ENCODE measurements around the gene GMIP.
"Not testable (repeated sequence)": the region's sequence is repeated elsewhere in the genome, so short reads cannot be mapped to it uniquely, and the experiment has no call there.

Gene GMIP

DNA sequence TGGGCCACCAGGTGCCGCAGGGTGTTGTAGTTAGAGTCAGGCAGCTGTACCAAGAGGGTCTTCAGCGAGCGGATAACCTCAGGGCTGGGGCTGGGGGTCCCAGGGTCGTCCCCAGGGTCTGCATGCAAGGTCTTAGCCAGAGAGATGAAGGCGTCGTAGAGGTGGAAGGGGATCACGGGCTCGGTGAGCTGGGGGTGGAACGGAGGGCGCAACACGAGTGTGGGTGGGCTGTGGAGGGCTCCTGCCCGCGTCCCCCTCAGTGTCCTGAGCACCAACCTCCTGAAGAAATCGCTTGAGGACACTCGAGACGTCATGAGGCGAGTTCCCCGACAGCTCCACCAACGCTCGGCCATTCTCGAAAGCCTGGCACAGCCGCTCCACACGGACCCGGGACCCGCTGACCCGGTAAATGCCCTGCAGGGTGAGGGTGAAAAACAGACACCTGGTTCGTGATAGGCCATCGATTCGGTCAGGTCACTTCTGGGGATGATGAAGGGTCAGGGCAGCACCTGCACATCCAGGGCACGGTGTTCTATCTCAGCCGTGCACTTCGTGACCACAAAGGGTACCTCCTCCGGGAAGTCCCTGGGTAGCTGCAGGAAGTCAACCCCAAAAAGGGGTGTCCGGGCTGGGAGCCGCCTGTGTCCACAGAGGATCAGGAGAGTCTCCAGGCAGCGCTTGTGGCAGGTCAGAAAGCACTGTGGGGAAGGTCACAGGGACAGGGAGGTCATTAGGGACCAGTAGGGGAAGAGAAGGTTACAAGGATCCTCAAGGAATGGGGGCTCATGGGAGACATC lies 8.7 kb downstream of the GMIP start:
- no peak for DNase-seq

DNA sequence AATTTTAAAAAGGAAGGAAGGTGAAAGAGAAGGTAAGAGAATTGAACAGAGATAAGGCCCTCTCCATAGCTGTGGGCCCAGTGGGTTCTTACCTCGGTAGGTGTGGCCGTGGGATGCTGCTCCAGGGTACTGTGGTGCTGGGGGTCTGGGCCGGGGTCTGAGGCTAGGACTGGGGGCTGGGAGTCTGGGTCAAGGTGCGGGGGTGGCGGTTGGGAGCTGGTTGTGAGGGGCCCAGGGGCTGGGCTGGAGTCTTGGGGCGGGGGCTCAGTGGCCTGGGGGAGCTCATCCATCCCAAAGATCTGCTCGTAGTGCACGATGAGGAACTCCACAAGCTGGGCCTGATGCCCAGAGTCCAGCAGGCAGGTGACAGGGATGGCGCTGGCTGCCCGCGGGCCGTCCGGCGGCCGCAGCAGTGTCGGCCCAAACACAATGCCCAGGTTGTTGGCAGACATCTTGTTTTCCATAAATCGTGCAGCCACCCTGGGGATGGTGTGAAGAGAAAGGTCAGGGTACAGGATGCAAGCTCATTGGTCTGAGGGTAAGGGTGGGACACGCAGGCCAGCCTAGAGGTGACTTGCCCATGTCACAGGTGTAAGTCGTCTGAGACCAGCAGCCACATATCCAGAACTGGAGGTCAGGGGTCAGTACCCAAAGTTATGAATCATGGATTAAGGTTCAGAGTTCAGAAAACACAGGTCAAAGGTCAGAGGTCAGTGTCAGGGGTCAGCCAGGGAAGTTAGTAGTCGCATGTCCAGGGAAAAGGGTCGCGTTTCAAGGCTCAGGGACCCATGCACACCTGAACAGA lies 9.5 kb downstream of the GMIP start:
- DNase-seq: no peak

DNA sequence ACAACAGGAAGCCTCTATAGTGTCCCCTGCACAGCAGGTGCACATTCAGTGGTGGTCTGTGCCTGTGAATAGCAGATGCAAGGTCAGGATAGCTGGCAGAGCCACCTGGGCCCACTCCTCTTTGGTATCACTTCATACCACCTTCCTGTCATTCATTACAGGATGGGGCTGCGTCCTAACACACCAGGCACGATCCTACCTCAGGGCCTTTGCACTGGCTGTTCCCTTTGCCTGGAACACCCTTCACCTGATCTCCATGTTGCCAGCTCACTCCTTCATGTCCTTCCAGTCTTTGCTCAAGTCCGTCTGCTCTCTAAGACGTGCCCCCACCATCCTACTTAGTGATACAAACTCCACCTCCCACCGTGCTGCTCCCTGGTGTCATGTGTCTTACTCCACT lies 10.8 kb downstream of the GMIP start:
- no peak for DNase-seq

DNA sequence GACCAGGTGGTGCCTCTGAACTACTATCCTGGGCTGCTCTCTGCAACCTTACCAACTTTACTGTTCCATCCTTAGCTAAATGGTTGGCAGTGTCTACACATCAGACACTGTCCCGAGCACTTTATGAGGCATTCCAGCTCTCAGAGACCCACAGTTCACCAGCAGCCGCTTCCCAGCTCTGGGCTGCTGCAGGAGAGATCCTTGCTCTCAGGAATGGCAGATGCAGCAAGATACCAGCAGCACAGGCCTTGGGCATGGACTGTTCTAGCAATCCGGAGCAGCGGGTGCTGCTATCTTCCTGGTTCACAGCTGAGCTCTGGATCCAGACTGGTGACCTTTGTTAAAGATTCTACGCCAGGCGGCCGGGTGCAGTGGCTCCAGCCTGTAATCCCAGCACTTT lies 12.1 kb downstream of the GMIP start:
- no peak for DNase-seq

DNA sequence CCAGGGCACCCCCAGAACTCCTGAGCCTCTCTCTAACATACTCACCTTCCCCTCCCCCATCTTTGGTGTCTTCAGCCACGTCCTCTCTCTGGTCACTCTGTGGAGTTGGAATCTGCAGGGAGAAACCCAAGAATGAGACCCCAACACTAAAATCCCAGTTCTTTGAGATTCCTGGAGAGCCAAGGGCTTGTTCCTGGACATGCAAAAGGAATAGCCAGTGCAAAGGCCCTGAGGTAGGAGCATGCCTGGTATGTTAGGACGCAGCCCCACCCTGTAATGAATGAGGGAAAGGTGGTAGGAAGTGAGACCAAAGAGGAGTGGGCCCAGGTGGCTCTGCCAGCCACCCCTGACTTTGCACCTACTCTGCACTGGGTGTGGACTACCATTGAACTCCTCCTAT lies 13.0 kb downstream of the GMIP start:
- DNase-seq: no peak

DNA sequence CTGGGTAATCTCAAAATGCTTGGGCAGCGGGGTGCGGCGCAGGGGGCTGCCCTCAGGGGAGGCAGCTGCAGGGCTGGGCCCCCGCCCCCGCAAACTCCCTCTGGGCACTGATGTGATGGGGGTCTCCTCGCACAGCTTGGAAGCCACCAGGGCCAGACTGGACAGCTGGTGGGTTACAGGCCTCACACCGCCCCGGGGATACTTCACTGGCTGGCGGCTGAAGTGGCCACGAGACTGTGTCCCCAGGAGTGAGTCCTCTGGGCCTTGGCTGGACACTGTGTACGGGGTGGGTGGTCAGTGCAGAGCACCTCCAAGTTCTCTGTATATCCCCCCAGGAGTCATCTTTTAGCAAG lies 13.4 kb downstream of the GMIP start:
- DNase-seq: no peak

DNA sequence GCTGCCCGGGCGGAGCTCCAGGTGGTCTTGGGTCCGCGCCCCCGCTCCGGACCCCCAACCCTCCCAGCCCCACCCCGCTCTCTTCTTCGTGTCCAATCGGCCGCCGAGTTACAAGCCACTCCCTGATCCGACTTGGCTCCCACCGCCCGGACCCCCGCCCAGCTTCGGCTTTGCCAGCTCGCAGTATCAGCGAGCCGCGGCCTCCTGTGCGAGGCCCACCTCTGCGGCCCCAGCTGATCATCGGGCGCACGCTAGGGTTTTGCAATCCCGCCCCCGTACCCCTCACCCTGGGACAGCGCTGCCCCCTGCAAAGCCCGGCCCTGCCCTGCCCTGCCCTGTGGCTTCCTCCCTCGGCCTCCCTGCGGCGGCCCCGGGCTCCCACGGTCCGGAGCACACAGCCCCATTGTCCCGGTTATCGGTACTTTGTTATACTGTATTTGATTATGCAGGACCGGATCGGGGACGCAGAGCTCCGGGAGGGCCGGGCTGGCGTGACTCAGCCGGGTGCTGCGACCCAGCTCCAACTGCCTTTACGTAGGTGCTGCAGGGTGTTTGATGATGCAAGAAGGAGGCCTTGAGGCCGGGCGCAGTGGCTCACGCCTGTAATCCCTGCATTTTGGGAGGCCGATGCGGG lies 14.8 kb downstream of the GMIP start:
- peak; percentile 15 to 23 for DNase-seq

DNA sequence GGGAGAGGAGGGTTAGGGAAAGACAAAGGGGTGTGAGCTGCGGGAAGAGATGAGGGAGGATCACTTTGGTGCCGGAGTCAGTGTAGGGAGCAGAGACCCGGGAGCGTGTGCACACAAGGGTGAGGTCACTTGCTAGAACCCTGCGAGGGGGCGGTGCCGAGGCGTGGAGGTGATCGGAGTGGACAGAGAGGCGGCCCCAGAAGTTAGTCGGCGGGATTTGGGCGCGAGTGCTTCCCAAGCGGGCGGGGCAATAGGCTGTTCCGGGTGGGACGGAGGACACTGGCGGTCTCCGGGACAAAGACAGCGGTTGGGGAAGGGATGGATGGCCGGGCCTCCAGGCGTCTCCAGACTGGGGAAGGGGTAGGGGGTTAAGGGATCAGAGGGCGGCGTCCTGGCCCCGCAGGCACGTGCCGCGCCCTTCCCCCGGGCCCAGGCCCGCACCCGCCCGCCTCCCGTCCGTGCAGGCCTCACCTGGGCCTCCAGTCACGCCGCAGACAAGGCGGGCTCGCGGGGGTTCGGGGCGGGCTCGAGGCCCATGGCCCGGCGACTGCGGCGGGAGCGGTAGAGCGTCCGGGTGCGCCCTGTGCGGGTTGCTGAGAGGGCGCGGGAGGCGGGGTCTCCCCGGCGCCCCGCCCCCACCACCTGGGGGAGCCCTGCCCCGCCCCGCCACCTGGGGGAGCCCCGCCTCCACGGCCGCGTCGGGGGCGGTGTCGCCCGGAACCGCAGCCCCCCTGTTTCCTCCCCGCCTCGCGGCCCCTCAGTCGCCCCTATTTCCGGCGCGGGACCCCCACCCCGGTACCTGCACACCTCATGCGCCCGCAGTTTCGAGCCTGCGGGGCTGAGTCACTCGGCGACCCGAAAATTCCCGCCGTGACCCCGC lies 15.6 kb downstream of the GMIP start, which contains the start of gene LPAR2:
Gene LPAR2, minus strand, starts transcription at position 600 of the 880 bp plus-strand sequence. CDS start 945 bp downstream, outside the sequence.
- DNase-seq: peak; percentile 42 to 64

DNA sequence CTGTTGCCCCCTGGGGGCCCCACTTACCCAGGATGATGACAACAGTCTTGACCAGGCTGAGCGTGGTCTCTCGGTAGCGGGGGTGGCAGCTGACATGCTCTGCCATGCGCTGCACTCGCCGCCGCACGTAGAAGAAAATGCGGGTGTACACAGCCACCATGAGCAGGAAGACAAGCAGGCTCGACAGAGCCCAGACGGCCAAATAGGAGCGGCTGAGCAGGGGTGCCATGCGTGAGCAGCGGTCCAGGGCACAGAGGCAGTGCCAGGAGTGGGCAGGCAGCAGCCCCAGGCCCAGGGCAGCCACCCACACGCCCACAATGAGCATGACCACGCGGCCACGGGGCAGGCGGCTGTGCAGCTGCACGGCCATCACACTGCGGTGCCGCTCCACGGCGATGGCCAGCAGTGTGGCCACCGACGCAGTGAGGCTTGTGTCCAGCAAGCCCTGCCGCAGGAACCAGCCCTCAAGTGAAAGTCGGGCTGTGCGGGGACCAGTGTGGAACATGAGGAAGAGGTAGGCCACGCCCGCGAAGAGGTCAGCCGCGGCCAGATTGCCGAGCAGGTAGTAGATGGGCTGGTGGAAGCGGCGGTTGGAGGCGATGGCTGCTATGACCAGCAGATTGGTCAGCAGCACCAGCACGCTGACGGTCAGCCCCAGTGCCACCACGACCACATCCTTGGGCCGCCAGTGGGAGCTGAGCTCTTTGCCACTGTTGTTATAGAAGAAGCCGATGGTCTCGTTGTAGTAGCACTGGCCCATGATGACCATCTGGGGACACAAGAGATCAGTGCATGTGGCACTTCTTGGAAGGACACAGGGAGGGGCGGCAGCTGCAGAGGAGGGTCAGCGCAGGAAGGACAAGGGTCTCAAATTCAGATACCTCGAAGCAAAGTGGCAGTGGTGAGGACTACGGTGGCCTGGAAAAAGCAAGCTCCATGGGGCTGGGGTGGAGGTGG lies 16.7 kb downstream of the GMIP start:
- no peak for DNase-seq

DNA sequence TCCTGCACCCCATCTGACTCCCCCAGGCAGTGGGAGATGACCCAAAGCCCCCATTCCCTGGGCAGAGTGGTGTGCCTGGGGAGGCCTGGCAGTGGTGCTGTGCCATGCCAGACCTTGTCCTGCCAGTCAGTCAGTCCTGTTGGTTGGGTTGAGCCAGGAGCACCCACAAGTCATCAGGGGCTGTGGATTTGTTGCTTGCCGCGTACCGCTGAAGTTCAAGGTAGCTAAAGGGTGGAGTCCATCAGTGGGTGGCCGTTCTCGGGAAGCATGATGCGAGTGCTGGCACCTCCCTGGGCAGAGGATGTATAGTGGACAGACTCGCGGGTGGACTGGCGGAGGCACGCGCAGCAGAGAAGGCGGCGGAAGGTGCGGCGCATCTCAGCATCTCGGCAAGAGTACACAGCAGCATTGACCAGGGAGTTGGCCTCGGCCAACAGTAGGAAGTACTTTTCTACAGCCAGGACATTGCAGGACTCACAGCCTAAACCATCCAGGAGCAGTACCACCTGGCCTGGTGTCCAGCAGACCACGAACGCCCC lies 19.4 kb downstream of the GMIP start:
- no peak for DNase-seq

DNA sequence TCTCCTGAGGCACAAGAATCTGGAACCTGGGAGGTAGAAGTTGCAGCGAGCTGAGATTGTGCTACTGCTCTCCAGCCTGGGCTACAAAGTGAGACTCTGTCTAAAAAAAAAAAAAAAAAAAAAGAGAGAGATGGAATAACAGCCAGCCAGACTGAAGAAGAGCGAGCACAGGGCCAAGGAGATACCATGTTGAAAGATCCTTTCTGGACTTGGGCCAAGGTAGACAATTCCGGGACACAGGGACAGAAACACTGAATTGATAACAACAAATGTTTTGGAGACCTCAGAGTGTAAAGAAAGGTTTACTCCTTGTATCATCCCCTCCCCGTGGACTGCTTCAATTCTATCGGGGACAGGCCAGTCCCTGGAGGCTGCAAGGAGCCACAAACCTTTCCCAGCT lies 20.1 kb downstream of the GMIP start:
- no peak for DNase-seq

DNA sequence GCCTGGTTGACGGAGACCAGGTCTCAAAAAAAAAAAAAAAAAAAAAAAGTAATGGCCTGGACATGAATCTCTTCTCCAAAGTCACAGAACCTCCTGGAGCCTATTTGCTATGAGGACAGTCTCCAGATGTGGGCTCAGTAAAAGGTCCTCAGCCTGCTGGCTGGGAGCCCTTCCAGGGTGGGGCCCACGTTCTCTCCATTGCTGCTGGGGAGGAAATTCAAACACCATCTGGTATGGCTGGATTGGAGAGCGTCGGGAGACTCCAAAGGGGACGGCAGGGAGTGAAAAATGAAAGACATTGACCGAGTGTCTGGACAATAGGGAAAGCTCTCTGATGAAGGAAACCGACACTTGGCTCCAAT lies 23.6 kb downstream of the GMIP start:
- DNase-seq: no peak

DNA sequence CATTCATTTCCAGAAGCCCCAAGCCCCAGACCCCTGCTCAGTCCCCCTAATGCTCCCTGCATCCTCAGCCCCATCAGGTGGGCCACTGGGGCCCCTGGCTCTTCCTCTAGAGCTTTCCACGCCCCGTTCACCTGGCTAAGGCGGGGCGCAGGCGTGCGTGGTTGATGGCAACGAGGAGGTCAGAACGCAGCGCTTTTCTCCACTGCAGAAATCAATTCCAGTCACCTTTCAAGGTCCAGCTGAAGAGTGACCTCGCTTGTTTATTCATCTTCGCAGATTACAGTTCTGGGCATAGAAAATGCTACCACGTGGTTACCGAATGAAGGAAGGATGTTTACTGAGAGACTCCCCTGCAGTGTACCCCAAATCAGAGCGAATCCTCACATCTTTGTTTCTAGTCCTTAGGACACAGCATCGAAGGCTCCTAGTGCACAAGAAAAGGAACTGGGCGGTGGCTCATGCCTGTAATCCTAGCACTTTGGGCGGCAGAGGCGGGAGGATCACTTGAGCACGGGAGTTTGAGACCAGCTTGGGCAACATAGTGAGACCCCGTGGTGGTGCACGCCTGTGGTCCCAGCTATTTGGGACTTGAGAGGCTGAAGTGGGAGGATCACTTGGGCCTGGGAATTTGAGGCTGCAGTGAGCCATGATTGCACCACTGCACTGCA lies 24.1 kb downstream of the GMIP start:
- no peak for DNase-seq

DNA sequence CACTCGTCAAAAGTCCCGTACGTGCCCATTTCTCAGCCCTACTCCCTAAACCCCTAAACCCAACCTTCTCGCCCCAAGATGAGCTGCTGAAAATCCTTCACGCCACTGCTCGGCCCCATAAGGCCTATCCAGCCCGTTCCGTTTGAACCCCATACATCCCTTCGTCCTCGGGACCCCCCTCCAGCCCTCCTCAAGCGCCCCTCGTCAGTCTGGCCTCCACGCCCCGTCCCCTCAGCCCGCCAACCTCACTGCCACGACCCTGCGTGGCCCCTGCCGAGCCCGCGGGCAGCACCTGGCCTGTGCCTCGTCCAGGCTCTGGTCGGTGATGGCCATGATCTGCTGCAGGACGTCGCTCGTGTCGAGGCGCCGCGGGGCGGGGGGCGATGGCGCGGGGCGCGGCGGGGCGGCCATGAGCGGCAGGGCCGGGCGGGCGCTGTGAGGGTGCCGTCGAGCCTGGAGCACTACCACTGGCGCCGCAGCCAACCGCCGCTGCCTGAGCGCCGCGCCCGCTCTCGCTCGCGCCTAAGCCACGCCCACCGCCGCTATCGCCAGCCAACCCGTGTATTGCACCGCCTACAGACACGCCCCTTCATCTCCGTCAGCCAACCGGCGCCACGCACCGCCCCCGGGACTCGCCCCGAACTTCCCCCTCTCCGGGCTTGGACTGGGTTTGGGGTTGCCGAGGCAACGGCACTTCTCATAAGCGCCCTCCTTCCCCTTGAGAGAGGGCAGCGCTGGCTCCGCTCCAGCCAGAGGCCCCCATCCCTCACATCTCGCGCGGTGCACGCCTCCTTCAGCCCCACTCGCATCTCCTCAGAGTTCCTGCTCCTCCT lies 25.0 kb downstream of the GMIP start, which contains the start of gene PBX4:
Gene PBX4, minus strand, starts transcription at position 469 of the 833 bp plus-strand sequence. Its CDS starts 58 bp downstream, at position 411.
- DNase-seq: peak; percentile 98

DNA sequence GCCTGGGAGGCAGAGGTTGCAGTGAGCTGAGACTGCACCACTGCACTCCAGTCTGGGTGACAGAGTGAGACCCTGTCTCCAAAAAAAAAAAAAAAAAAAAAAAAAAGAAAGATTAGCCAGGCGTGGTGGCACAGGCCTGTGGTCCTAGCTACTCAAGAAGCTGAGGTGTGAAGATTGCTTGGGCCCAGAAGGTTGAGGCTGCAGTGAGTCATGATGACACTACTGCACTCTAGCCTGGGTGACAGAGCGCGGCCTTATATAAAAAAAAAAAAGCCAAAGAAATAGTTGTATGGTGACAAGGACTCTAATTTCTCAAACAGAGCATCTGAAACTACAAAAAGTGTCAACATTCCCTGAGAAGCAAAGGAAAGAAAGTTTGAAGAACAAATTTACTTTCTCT lies 28.4 kb downstream of the GMIP start:
- DNase-seq: no peak

DNA sequence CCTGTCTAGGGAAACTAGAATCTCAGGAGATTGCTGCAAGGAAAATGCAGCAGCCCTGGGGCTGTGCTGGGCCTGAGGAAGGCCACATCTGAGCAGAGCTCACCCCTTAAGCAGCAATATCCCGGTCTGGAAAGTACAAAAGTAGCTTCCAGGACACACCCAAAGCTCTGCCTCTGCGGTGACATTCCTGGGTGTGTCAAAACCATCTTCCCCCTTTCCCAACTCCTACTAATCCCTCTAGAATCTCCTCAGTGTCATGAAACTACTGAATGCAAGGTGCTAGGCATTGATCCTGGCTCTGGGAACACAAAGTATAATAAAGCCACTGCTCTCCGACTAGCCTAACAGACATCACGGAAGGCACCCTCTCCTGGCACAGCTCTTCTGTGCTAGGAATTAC lies 30.0 kb downstream of the GMIP start:
- DNase-seq: no peak

DNA sequence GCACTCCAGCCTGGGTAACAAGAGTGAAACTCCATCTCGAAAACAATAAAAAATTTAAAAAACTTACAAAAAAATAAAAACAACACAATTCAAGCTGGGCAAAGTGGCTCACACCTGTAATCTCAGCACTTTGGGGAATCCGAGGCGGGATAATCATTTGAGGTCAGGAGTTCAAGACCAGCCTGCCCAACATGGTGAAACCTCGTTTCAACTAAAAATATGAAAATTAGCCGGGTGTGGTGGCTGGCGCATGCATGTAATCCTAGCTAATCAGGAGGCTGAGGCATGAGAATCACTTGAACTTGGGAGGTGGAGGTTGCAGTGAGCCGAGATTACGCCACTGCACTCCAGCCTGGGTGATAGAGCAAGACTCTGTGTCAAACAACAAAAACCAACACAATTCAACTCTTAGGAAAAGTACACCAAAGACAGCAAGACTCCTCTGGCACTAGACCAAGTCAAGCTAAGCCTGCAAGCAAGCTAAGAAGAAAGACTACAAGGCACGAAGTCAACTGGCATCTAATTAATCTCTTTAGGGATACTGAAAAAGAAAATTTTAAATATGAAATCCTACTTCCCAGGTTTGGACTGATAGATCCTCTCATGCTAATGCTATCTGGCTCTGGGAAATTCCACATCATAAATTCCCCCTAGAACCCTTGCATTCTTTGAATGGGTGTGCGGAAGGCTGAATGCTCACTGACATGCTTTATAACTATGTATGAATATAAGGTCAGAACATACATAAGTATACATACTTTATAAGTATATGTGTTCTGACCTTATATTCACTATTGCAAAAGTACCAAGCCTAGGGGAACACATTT lies 32.9 kb downstream of the GMIP start:
- no peak for DNase-seq

DNA sequence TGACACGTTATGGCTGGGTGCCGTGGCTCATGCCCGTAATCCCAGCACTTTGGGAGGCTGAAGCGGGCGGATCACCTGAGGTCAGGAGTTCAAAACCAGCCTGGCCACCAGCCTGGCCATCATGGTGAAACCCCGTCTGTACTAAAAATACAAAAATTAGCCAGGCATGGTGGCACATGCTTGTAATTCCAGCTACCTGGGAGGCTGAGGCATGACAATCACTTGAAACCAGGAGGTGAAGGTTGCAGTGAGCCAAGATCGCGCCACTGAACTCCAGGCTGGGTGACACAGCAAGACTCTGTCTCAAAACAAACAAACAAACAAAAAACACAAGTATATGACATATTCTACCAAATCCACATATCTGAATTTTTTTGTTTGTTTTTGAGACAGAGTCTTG lies 36.8 kb downstream of the GMIP start:
- DNase-seq: not testable (repeated sequence)

DNA sequence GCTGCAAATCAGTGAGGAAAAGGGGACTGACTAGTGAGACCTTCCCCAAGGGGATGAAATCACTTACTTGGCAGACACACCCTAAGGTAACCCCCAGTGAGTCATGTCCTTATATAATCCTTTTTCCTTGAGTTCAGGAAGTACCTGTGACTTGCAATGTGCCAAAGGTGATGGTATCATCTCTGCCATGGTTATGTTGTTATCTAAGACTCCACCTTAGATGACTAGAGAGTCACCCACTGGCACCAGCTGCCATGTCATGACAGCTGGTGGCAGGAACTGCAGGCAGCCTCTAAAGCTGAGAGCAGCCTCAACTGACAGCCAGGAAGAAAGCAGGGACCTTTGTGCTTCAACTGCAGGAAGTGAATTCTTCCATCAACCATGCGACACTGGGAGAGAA lies 37.4 kb downstream of the GMIP start:
- DNase-seq: no peak
